Aorta (tissue), 5 donors: ENCODE results near the gene HGFAC. TPM values are rescaled to one million over a fixed set of nuclear protein-coding genes. Genes with fewer than 3 reads are reported as not detected.
A peak's percentile ranks its signal among the peaks of the same experiment; 100 is the strongest.

Experiments used
- ATAC-seq: fragments of 200-7000 bp; cut with Tn5 transposase; one replicate; pipeline ENCODE4 v1.9.1; 2022; ENCODE audit warnings: moderate library complexity; ENCODE audit not compliant: low FRiP score
- DNase-seq, 2 donors: peaks; one replicate each; pipeline ENCODE4 v3.0.0-alpha.2; 2020
- H3K27ac ChIP-seq, 2 donors: one replicate each; pipeline ENCODE4 v1.5.1; 2013; ENCODE audit warnings: low read length in 2 of 2, mild to moderate bottlenecking in 2 of 2, moderate library complexity in 2 of 2, control low read depth in 1 of 2, inconsistent platforms in 1 of 2, low read depth in 1 of 2
- H3K27me3 ChIP-seq, 2 donors: one replicate each; pipeline ENCODE4 v1.6.1; 2013; ENCODE audit warnings: control low read depth in 1 of 2, low read length in 1 of 2, mild to moderate bottlenecking in 1 of 2, moderate library complexity in 1 of 2; ENCODE audit not compliant: insufficient read depth in 2 of 2, control insufficient read depth in 1 of 2
- H3K36me3 ChIP-seq, 2 donors: one replicate each; pipeline ENCODE4 v1.6.1; 2013; ENCODE audit warnings: control low read depth in 1 of 2, low read length in 1 of 2, mild to moderate bottlenecking in 1 of 2; ENCODE audit not compliant: insufficient read depth in 2 of 2, control insufficient read depth in 1 of 2
- H3K4me1 ChIP-seq, 2 donors: one replicate each; pipeline ENCODE4 v1.6.1; 2013; ENCODE audit warnings: low read length in 2 of 2, control low read depth in 1 of 2, mild to moderate bottlenecking in 1 of 2, moderate library complexity in 1 of 2; ENCODE audit not compliant: insufficient read depth in 2 of 2, control insufficient read depth in 1 of 2
- H3K4me3 ChIP-seq, 2 donors: one replicate each; pipeline ENCODE4 v1.5.1; 2013; ENCODE audit warnings: low read length in 2 of 2, control low read depth in 1 of 2, mild to moderate bottlenecking in 1 of 2
- H3K9me3 ChIP-seq: one replicate; pipeline ENCODE4 v1.6.1; 2013; ENCODE audit warnings: mild to moderate bottlenecking, low read length; ENCODE audit not compliant: control insufficient read depth
- WGBS, 2 donors: extraction: QIAGEN DNeasy Blood & Tissue Kit; methylation state at CpG; one replicate each; pipeline ENCODE4 v1.1.7; 2013; 5-methylcytosine and 5-hydroxymethylcytosine counted together
- intact Hi-C, 2 donors: fragments of 100-400 bp; cut with DNase I; formaldehyde crosslinking; loops; one replicate each; pipeline versions ENCODE4 v1.14.2 to v1.15.0; 2022
- polyA plus RNA-seq, 2 donors: library from polyadenylated mRNA; stranded (reverse); fragments of 200-250 nt; gene quantifications; one replicate each; pipeline ENCODE4 v1.2.3, GENCODE V29; 2013
- total RNA-seq, 2 donors: library from RNA; stranded (reverse); fragmentation: NEBNext Ultra II Directional; extraction: Animal tissue kit (Norgen Biotek cat#: 25700); gene quantifications; one replicate each; pipeline ENCODE4 v1.2.1, GENCODE V29; 2021
- donor health status: healthy with polysubstance abuse.
- donor health status: Bipolar disorder and iron deficiency.
- donor health status: DM: no; HTN: no; CAD: no.
- donor health status: DM: no; HTN: no; CAD: no.
- donor health status: DM: yes; HTN: yes; CAD: no.

The HGFAC gene
- total and polyA plus RNA-seq, 4 donors, result 0.18 to 2.1 (median 0.99) TPM

DNA sequence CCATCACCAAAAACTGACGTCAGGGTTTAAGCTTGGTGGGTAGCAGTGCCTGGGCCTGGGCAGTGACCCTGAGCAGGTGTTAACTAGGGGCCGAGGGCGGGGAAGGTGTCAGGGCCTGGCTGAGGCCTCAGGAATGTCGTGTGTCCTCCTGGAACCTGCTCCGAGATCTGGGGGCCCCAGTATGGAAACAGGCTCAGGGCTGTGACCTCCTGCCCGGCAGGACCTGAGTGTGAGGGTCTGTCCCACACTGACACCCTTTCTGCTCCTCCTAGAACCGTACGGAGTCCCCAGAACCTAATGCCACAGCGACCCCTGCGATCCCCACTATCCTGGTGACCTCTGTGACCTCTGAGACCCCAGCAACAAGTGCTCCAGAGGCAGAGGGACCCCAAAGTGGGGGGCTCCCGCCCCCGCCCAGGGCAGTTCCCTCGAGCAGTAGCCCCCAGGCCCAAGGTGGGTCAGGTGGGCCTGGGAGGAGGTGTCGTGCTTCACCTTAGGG is 741 bp downstream of the HGFAC start:
- Histone ChIP-seq H3K4me1 (no peaks in the 10 kb centered on the region), H3K27ac (no peak overlapping the region), H3K36me3 (no peaks in the 10 kb centered on the region), H3K27me3 (no peaks in the 10 kb centered on the region), H3K4me3 (no peak overlapping the region), H3K9me3 (no peaks in the 10 kb centered on the region)
- WGBS, 2 donors, result 82 to 87% methylated on average over 14 of the region's 14 CpGs
- intact Hi-C loops, result loop anchor here in 1 of 2 donors (2.0 kb wide), 1 partner anchor 96 kb away; no protein-coding TSS in a partner anchor
- DNase-seq (no peak), ATAC-seq (no peak)

DNA sequence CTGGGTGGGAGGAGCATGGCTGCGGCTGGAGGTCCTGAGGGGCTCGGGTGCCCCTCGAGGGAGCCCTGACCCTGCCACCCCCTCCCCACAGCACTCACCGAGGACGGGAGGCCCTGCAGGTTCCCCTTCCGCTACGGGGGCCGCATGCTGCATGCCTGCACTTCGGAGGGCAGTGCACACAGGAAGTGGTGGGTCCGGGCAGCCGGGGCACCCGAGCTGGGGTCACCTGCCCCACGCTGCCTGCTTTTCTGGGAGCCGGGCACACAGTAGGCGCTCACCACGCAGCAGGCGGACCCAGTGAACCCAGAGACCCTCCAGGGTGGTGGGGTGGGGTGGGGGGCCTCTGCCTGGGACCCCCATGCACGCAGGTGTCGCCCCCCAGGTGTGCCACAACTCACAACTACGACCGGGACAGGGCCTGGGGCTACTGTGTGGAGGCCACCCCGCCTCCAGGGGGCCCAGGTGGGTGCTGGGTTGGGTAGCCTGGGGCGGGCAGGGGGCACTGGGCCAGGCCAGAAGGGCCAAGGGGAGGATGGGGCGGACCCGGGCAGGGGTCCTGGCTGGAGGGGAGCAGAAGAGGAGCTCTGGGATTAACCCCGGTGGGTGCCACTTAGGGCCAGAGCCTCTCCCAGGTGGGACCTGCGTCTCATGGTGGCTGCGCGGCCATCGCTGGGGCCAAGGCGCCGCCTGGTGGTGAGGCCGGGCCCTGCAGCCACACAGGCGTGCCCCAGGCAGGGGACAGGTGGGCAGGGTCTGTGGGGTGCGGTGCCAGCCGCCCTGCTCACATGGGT is 1.4 kb downstream of the HGFAC start:
- intact Hi-C loops, result loop anchor here (1.0 to 2.0 kb wide), 2 partner anchors 96 to 97 kb away; no protein-coding TSS in a partner anchor
- Histone ChIP-seq H3K4me1 (no peaks in the 10 kb centered on the region), H3K27ac (no peak overlapping the region), H3K9me3 (no peaks in the 10 kb centered on the region), H3K4me3 (no peak overlapping the region), H3K27me3 (no peaks in the 10 kb centered on the region), H3K36me3 (no peaks in the 10 kb centered on the region)
- 49 to 59% methylated on average over 31 to 36 of the region's 36 CpGs for WGBS, 2 donors
- ATAC-seq, result peak; percentile 65
- DNase-seq, result peak in 1 of 2 donors; percentile 87

DNA sequence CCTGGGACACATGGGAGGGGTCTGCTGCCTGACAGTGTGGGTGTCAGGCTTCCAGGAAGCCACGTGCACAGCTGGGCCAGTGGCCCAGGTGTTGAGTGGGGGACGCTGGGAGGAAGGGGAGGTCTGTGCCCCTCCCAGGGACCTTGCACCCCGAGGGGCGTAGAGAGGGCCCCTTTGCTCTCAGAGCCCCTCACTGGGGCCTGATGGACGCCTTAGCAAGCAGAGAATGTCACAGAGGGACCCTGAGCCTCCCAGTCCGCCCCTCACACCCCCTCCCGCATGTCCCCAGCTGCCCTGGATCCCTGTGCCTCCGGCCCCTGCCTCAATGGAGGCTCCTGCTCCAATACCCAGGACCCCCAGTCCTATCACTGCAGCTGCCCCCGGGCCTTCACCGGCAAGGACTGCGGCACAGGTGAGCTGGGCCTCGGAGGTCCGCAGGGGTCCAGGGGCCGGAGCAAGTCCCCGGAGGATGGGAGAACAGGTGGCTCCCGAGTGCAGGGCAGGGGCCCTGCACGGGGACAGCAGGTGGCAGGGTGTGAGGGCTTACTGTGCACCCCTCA is 2.1 kb downstream of the HGFAC start:
- no peaks in the 10 kb centered on the region for H3K36me3 ChIP-seq
- H3K4me3 ChIP-seq, result no peak overlapping the region
- ATAC-seq (no peak), DNase-seq (no peak)
- no peaks in the 10 kb centered on the region for H3K9me3 ChIP-seq
- no peaks in the 10 kb centered on the region for H3K4me1 ChIP-seq
- H3K27ac ChIP-seq, result no peak overlapping the region
- 65 to 76% methylated on average over 12 to 17 of the region's 17 CpGs for WGBS, 2 donors
- intact Hi-C loops, result loop anchor here (1.0 to 2.0 kb wide), 2 partner anchors 97 to 98 kb away; no protein-coding TSS in a partner anchor
- no peaks in the 10 kb centered on the region for H3K27me3 ChIP-seq

DNA sequence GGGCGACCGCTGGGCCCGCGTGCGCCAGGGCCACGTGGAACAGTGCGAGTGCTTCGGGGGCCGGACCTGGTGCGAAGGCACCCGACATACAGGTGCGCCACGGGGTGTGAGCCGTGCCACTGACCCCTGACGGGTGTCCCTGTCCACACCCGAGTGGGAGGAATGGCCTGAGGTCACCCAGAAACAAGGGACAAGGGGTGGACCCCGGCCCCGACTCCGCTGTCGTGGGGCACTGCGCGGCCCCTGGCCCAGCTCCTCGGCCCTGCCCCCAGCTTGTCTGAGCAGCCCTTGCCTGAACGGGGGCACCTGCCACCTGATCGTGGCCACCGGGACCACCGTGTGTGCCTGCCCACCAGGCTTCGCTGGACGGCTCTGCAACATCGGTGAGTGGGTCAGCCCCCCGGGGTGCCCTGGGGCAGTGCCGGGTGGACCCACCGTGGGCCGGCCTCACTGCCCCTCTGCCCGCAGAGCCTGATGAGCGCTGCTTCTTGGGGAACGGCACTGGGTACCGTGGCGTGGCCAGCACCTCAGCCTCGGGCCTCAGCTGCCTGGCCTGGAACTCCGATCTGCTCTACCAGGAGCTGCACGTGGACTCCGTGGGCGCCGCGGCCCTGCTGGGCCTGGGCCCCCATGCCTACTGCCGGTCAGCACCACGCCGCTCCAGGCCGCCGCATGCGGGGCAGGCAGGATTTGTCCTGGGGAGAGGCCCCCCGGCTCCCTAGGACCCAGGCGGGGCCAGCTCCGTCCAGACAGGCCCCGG is 2.8 kb downstream of the HGFAC start:
- no peaks in the 10 kb centered on the region for H3K36me3 ChIP-seq
- no peaks in the 10 kb centered on the region for H3K4me1 ChIP-seq
- intact Hi-C loops, result no loop called here
- no peaks in the 10 kb centered on the region for H3K9me3 ChIP-seq
- H3K4me3 ChIP-seq, result no peak overlapping the region
- H3K27me3 ChIP-seq, result no peaks in the 10 kb centered on the region
- DNase-seq (no peak), ATAC-seq (no peak)
- WGBS, 2 donors, result 88 to 91% methylated on average over 56 of the region's 56 CpGs
- no peak overlapping the region for H3K27ac ChIP-seq

DNA sequence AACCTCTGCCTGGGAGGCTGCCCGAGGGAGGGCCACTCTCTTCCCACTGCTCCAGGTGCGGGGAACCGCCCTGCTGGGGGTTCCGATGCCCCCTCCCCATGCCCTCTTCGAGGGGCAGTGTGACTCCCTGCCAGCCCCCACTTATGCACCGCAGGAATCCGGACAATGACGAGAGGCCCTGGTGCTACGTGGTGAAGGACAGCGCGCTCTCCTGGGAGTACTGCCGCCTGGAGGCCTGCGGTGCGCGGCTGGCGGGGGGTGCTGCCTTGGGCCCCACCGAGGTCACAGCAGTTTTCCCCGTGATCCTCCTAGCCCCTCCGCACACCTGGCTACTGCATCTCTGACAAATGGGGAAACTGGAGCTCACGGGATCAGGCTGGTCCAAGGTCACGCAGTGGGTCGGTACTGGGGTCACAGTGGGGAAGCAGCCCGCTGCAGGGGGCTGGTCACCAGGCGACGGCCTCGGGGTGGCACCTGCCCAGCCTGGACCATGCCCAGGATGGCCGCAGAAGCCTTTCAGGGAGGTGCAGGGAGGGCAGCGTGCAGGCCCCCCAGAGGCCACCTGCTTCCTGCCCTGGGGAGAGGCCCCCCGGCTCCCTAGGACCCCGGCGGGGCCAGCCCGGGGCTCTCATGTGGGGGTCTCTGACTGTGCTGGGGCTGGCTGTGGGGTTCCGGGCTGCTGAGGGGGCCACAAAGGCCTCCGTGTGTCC is 3.5 kb downstream of the HGFAC start:
- intact Hi-C loops, result no loop called here
- no peak overlapping the region for H3K4me3 ChIP-seq
- 87 to 91% methylated on average over 34 of the region's 34 CpGs for WGBS, 2 donors

DNA sequence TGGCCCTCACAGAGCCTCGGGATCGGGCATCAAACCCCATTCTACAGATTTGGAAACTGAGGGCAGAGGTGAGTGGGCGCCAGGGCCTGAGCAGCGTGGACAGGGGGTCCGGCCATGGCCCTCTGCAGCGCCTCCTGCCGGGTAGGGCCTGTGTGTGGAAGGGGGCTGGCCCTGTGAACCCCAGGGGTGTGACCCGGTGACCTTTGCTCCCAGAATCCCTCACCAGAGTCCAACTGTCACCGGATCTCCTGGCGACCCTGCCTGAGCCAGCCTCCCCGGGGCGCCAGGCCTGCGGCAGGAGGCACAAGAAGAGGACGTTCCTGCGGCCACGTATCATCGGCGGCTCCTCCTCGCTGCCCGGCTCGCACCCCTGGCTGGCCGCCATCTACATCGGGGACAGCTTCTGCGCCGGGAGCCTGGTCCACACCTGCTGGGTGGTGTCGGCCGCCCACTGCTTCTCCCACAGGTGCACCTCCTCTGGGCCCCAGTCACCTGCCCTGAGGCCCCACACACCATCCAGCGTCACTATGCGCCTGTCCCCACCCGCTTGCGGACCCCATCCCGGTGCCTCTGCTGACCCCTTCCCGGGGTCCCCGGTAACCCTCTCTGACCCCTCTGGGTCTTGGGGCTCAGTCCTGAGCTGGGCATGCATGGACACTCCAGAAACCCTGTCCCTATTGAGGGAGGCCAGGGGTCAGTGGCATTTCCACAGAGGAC is 4.2 kb downstream of the HGFAC start:
- ATAC-seq (no peak), DNase-seq (no peak)
- no peak overlapping the region for H3K4me3 ChIP-seq
- intact Hi-C loops, result no loop called here
- H3K36me3 ChIP-seq, result no peaks in the 10 kb centered on the region
- 91 to 94% methylated on average over 32 to 34 of the region's 34 CpGs for WGBS, 2 donors
- H3K27ac ChIP-seq, result no peak overlapping the region
- no peaks in the 10 kb centered on the region for H3K27me3 ChIP-seq
- no peaks in the 10 kb centered on the region for H3K9me3 ChIP-seq
- no peaks in the 10 kb centered on the region for H3K4me1 ChIP-seq

More for the DNA sequence above, 3.5 kb downstream of the HGFAC start:
- no peak for DNase-seq
- H3K27me3 ChIP-seq, result no peaks in the 10 kb centered on the region
- H3K27ac ChIP-seq, result no peak overlapping the region
- no peaks in the 10 kb centered on the region for H3K36me3 ChIP-seq
- no peaks in the 10 kb centered on the region for H3K9me3 ChIP-seq
- H3K4me1 ChIP-seq, result no peaks in the 10 kb centered on the region
- no peak for ATAC-seq

DNA sequence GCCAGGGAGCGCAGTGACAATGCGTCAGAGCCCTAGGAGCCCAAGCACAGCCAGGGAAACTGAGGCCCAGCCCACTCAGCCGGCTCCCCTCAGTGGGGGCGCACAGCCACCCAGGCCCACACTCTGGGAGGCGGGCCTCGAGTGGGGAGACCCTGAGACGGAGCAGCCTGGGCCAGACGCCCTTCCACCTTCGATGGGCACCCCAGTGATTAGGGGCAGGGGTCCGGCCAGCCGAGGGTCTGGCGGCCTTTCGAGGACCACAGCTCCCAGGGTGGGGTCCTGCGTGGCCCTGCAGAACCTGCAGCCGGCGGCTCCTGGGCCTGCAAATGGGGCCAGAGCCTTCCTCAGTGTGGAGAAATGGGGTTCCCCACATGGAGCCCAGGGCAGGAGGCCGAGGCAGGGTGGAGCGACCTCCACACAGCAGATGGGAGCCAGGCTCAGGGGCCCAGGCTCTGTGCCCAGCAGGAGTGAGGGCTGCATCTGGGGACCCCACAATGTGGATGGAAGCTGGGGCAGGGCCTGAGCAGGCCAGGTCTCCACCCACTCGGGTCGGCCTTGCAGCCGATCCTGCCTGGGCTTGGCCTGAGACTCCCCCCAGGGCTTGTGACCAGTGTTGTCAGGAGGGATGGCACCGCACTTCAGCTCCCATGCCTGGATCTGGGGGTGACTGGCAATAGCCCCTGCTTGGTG is 5.0 kb downstream of the HGFAC start:
- intact Hi-C loops, result no loop called here
- DNase-seq (no peak), ATAC-seq (no peak)
- no peak overlapping the region for H3K4me3 ChIP-seq
- 95 to 98% methylated on average over 22 of the region's 22 CpGs for WGBS, 2 donors
- no peaks in the 10 kb centered on the region for H3K9me3 ChIP-seq
- no peak overlapping the region for H3K27ac ChIP-seq
- no peaks in the 10 kb centered on the region for H3K36me3 ChIP-seq
- no peaks in the 10 kb centered on the region for H3K4me1 ChIP-seq
- H3K27me3 ChIP-seq, result no peaks in the 10 kb centered on the region
